Measurements from ENCODE around the gene PZP. TPM values are rescaled to one million over a fixed set of nuclear protein-coding genes. Genes with fewer than 3 reads are reported as not detected.

The PZP gene
- total and polyA plus RNA-seq, 2 of the 13 experiments (the other 11 are each of a cell fraction or from before 2014, with no cell fraction given): 0.07 to 0.89 TPM

DNA sequence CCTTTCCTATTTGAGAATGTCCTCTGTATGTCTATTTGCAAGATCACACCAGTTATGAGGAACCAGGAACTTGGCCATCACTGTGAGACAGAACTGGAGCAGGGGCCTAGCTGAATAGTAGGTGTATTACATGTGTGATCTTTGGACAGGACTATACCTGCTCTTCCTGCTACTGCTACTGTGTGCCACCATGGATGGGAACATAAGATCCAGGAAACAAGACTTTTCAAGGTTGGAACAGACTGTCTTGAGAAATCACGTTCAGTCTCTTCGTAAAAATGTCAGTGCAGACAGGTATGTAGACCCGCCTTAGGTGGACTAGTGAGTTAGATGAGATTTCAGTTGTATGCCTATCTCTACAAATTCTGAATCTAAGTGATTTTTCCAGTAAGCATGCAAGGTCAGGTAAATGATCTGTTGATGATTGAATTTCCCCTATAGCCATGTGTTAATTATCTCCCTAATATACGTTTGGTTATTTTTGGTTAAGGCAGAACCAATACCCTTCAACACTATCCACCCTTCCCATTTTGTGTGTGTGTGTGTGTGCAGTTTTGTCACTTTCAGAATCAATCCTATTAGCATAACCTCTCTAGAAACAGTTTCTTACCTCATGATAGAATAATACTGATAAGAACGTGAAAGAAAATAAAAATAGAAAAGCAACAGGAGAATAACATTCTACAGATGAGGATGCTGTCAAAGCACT, 99.5 kb downstream of the PZP start (continued):
- no peak for TF ChIP-seq SOX6 (IDR thresholded peaks at IDR 0.05)
- no peak; the same call in 1 of the 2 replicates for TF ChIP-seq SOX6 (CRISPR knock-in tag; IDR thresholded peaks at IDR 0.05)
- peak; percentile 73; the same call in 1 of the 2 replicates for TF ChIP-seq MBD4 (IDR thresholded peaks at IDR 0.05; ENCODE audit: borderline replicate concordance, low read length)
- TF ChIP-seq, protein P1, sequence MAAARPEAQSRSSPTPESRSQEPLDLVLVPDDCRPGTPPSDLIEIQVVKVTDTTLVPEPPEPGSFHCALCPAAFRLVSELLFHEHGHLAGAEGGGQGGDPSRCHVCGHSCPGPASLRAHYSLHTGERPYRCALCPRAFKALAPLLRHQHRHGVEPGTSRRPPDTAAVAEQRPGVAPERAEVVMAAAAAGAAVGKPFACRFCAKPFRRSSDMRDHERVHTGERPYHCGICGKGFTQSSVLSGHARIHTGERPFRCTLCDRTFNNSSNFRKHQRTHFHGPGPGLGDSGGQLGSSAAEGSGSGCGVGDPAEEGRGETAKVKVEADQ (CRISPR knock-in tag; IDR thresholded peaks at IDR 0.05; ENCODE audit: borderline replicate concordance): no peak
- no peak for TF ChIP-seq NFKB2 (CRISPR knock-in tag; IDR thresholded peaks at IDR 0.05; ENCODE audit: borderline replicate concordance)
- TF ChIP-seq LCORL (IDR thresholded peaks at IDR 0.05): no peak
- TF ChIP-seq LCORL (CRISPR knock-in tag; IDR thresholded peaks at IDR 0.05): no peak
- no peak for TF ChIP-seq RAD51 (IDR thresholded peaks at IDR 0.05; ENCODE audit: borderline replicate concordance)
- no peak for TF ChIP-seq ZNF737 (CRISPR knock-in tag; IDR thresholded peaks at IDR 0.05; ENCODE audit: borderline replicate concordance)
- no peak for TF ChIP-seq POGZ (CRISPR knock-in tag; IDR thresholded peaks at IDR 0.05)
- TF ChIP-seq ZNF17 (CRISPR knock-in tag; IDR thresholded peaks at IDR 0.05): no peak
- TF ChIP-seq, protein P2, sequence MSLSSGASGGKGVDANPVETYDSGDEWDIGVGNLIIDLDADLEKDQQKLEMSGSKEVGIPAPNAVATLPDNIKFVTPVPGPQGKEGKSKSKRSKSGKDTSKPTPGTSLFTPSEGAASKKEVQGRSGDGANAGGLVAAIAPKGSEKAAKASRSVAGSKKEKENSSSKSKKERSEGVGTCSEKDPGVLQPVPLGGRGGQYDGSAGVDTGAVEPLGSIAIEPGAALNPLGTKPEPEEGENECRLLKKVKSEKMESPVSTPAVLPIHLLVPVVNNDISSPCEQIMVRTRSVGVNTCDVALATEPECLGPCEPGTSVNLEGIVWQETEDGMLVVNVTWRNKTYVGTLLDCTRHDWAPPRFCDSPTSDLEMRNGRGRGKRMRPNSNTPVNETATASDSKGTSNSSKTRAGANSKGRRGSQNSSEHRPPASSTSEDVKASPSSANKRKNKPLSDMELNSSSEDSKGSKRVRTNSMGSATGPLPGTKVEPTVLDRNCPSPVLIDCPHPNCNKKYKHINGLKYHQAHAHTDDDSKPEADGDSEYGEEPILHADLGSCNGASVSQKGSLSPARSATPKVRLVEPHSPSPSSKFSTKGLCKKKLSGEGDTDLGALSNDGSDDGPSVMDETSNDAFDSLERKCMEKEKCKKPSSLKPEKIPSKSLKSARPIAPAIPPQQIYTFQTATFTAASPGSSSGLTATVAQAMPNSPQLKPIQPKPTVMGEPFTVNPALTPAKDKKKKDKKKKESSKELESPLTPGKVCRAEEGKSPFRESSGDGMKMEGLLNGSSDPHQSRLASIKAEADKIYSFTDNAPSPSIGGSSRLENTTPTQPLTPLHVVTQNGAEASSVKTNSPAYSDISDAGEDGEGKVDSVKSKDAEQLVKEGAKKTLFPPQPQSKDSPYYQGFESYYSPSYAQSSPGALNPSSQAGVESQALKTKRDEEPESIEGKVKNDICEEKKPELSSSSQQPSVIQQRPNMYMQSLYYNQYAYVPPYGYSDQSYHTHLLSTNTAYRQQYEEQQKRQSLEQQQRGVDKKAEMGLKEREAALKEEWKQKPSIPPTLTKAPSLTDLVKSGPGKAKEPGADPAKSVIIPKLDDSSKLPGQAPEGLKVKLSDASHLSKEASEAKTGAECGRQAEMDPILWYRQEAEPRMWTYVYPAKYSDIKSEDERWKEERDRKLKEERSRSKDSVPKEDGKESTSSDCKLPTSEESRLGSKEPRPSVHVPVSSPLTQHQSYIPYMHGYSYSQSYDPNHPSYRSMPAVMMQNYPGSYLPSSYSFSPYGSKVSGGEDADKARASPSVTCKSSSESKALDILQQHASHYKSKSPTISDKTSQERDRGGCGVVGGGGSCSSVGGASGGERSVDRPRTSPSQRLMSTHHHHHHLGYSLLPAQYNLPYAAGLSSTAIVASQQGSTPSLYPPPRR (CRISPR knock-in tag; IDR thresholded peaks at IDR 0.05; ENCODE audit: borderline replicate concordance): no peak
- TF ChIP-seq, protein P3, sequence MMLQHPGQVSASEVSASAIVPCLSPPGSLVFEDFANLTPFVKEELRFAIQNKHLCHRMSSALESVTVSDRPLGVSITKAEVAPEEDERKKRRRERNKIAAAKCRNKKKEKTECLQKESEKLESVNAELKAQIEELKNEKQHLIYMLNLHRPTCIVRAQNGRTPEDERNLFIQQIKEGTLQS (CRISPR knock-in tag; IDR thresholded peaks at IDR 0.05): no peak
- TF ChIP-seq, protein P4, sequence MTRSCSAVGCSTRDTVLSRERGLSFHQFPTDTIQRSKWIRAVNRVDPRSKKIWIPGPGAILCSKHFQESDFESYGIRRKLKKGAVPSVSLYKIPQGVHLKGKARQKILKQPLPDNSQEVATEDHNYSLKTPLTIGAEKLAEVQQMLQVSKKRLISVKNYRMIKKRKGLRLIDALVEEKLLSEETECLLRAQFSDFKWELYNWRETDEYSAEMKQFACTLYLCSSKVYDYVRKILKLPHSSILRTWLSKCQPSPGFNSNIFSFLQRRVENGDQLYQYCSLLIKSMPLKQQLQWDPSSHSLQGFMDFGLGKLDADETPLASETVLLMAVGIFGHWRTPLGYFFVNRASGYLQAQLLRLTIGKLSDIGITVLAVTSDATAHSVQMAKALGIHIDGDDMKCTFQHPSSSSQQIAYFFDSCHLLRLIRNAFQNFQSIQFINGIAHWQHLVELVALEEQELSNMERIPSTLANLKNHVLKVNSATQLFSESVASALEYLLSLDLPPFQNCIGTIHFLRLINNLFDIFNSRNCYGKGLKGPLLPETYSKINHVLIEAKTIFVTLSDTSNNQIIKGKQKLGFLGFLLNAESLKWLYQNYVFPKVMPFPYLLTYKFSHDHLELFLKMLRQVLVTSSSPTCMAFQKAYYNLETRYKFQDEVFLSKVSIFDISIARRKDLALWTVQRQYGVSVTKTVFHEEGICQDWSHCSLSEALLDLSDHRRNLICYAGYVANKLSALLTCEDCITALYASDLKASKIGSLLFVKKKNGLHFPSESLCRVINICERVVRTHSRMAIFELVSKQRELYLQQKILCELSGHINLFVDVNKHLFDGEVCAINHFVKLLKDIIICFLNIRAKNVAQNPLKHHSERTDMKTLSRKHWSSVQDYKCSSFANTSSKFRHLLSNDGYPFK (CRISPR knock-in tag; IDR thresholded peaks at IDR 0.05; ENCODE audit: borderline replicate concordance): no peak
- no peak for TF ChIP-seq JDP2 (CRISPR knock-in tag; IDR thresholded peaks at IDR 0.05; ENCODE audit: borderline replicate concordance)
- peak; percentile 96 for TF ChIP-seq SSRP1 (CRISPR knock-in tag; IDR thresholded peaks at IDR 0.05)
- TF ChIP-seq ZBTB20 (CRISPR knock-in tag; IDR thresholded peaks at IDR 0.05; ENCODE audit: borderline replicate concordance, low read depth): no peak
- TF ChIP-seq ZNF720 (CRISPR knock-in tag; IDR thresholded peaks at IDR 0.05): no peak
- TF ChIP-seq, protein P5, sequence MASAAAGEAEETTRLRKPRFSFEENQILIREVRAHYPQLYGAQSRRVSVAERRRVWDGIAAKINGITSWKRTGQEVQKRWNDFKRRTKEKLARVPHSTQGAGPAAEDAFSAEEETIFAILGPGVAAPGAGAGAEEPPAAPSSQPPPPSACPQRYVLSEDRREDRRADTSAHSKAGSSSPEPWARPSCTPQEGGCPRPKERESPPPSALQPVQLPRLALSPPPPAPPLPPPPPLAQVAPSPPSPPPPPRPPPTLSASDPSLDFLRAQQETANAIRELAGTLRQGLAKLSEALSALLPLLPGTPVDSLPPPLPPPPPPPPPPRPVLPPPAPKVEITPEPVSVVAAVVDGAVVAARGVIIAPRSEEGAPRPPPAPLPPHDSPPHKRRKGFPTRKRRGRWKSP (CRISPR knock-in tag; IDR thresholded peaks at IDR 0.05): 0 out of 2 replicates have a peak, but pooled peaks have one; percentile 29
- TF ChIP-seq POLR2G (IDR thresholded peaks at IDR 0.05; ENCODE audit: low read depth, low read length): peak; percentile 62; the same call in 1 of the 2 replicates
- TF ChIP-seq YEATS4 (CRISPR knock-in tag; IDR thresholded peaks at IDR 0.05; ENCODE audit: borderline replicate concordance): no peak
